ENCODE data around the gene TTC13. TPM values are rescaled to one million over a fixed set of nuclear protein-coding genes. Genes with fewer than 3 reads are reported as not detected.

TTC13 gene
- total RNA-seq, 1 experiment from 2014 or later, result 30.1 TPM

- BruUV-seq (replicated peaks), result no TSS peak
- no peak overlapping the region for H3K27ac ChIP-seq (ENCODE audit: low read depth, low read length, poor library complexity, severe bottlenecking)
- peaks cover 11% of the 10 kb centered on the region for H3K36me3 ChIP-seq (ENCODE audit: insufficient read depth, low read length, poor library complexity, severe bottlenecking)
- H3K4me1 ChIP-seq (ENCODE audit: insufficient read depth, low read length, poor library complexity, severe bottlenecking), result peaks cover 14% of the 10 kb centered on the region
- H3K9me3 ChIP-seq (ENCODE audit: low read depth, low read length, poor library complexity, severe bottlenecking), result no peaks in the 10 kb centered on the region
- no peaks in the 10 kb centered on the region for H3K27me3 ChIP-seq (replicated peaks; ENCODE audit: insufficient read depth, low read depth, low read length, poor library complexity)
- intact Hi-C loops (cut with micrococcal nuclease; ENCODE audit: unreplicated experiment), result no loop called here
- CTCF ChIA-PET, result no interaction called here
- H3K4me3 ChIP-seq (ENCODE audit: low read depth, low read length, poor library complexity, severe bottlenecking), result no peak overlapping the region
- TF ChIP-seq EZH2 (IDR thresholded peaks at IDR 0.05; ENCODE audit: borderline replicate concordance, low read depth, low read length, poor library complexity, severe bottlenecking) (no peak), CTCF (conservative IDR thresholded peaks at IDR 0.05; ENCODE audit: low read depth, low read length) (no peak)
- DNase-seq (ENCODE audit: low spot score), result no peak
- POLR2A ChIA-PET (ENCODE audit: low non-redundant PET), result no interaction called here
These were observed 2.3 kb downstream of the TTC13 start for GRCh38 chr1:230976360-230976759.

- ChIA-PET POLR2A (ENCODE audit: low non-redundant PET) (no interaction called here), CTCF (no interaction called here)
- no peak overlapping the region for H3K4me3 ChIP-seq (ENCODE audit: low read depth, low read length, poor library complexity, severe bottlenecking)
- DNase-seq (ENCODE audit: low spot score), result no peak
- H3K9me3 ChIP-seq (ENCODE audit: low read depth, low read length, poor library complexity, severe bottlenecking), result no peaks in the 10 kb centered on the region
- H3K27ac ChIP-seq (ENCODE audit: low read depth, low read length, poor library complexity, severe bottlenecking), result no peak overlapping the region
- peaks cover 14% of the 10 kb centered on the region for H3K4me1 ChIP-seq (ENCODE audit: insufficient read depth, low read length, poor library complexity, severe bottlenecking)
- no TSS peak for BruUV-seq (replicated peaks)
- TF ChIP-seq CTCF (conservative IDR thresholded peaks at IDR 0.05; ENCODE audit: low read depth, low read length) (no peak), EZH2 (IDR thresholded peaks at IDR 0.05; ENCODE audit: borderline replicate concordance, low read depth, low read length, poor library complexity, severe bottlenecking) (no peak)
- intact Hi-C loops (cut with micrococcal nuclease; ENCODE audit: unreplicated experiment), result no loop called here
- H3K27me3 ChIP-seq (replicated peaks; ENCODE audit: insufficient read depth, low read depth, low read length, poor library complexity), result no peaks in the 10 kb centered on the region
- peaks cover 11% of the 10 kb centered on the region for H3K36me3 ChIP-seq (ENCODE audit: insufficient read depth, low read length, poor library complexity, severe bottlenecking)
These were observed 3.0 kb downstream of the TTC13 start for GRCh38 chr1:230975636-230976035.

- CTCF ChIA-PET, result no interaction called here
- H3K4me3 ChIP-seq (ENCODE audit: low read depth, low read length, poor library complexity, severe bottlenecking), result no peak overlapping the region
- intact Hi-C loops (cut with micrococcal nuclease; ENCODE audit: unreplicated experiment), result no loop called here
- POLR2A ChIA-PET (ENCODE audit: low non-redundant PET), result interaction anchor here (0.6 kb wide), 1 partner anchor 25 kb away, joined by 7 read pairs; no protein-coding TSS in a partner anchor
- TF ChIP-seq EZH2 (IDR thresholded peaks at IDR 0.05; ENCODE audit: borderline replicate concordance, low read depth, low read length, poor library complexity, severe bottlenecking) (no peak), CTCF (conservative IDR thresholded peaks at IDR 0.05; ENCODE audit: low read depth, low read length) (no peak)
- peaks cover 11% of the 10 kb centered on the region for H3K36me3 ChIP-seq (ENCODE audit: insufficient read depth, low read length, poor library complexity, severe bottlenecking)
- no peak for DNase-seq (ENCODE audit: low spot score)
- H3K4me1 ChIP-seq (ENCODE audit: insufficient read depth, low read length, poor library complexity, severe bottlenecking), result peaks cover 10% of the 10 kb centered on the region
- no peaks in the 10 kb centered on the region for H3K27me3 ChIP-seq (replicated peaks; ENCODE audit: insufficient read depth, low read depth, low read length, poor library complexity)
- no TSS peak for BruUV-seq (replicated peaks)
- no peaks in the 10 kb centered on the region for H3K9me3 ChIP-seq (ENCODE audit: low read depth, low read length, poor library complexity, severe bottlenecking)
- H3K27ac ChIP-seq (ENCODE audit: low read depth, low read length, poor library complexity, severe bottlenecking), result no peak overlapping the region
These were observed 5.8 kb downstream of the TTC13 start for GRCh38 chr1:230972855-230973271.
